Measurements from ENCODE around the gene EYS. TPM values are rescaled to one million over a fixed set of nuclear protein-coding genes. Genes with fewer than 3 reads are reported as not detected.

The EYS gene
- total RNA-seq, 1 experiment from 2014 or later, result not detected

GRCh38 chr6:65469650-65470049 lies 237.4 kb downstream of the EYS start:
- Mint-ChIP-seq H3K4me1 (no peaks in the 10 kb centered on the region), H3K27ac (no peak overlapping the region), H3K27me3 (ENCODE audit: low read depth) (no peaks in the 10 kb centered on the region), H3K36me3 (ENCODE audit: insufficient read depth in 1 of 3, low read depth in 3 of 3) (no peaks in the 10 kb centered on the region; a peak in 1 of 7 replicates), H3K9me3 (no peaks in the 10 kb centered on the region), H3K4me3 (no peak overlapping the region)
- Histone ChIP-seq H3K56ac (ENCODE audit: insufficient read length, low read depth, low read length) (no peak overlapping the region), H3K4ac (ENCODE audit: low read depth, low read length) (no peak overlapping the region), H4K20me1 (ENCODE audit: control insufficient read depth, insufficient read depth, insufficient read length) (no peaks in the 10 kb centered on the region), H3K18ac (ENCODE audit: insufficient read length, low read depth, low read length) (no peak overlapping the region), H3K79me2 (ENCODE audit: insufficient read depth, low read length) (no peaks in the 10 kb centered on the region), H2BK12ac (ENCODE audit: insufficient read length, low read depth, low read length) (no peak overlapping the region), H3K14ac (ENCODE audit: insufficient read depth, low read length) (no peak overlapping the region), H2BK5ac (ENCODE audit: insufficient read length, low read length) (no peak overlapping the region), H3K27me3 (ENCODE audit: insufficient read depth, low read length) (no peaks in the 10 kb centered on the region), H3K23me2 (ENCODE audit: insufficient read length, low read depth, low read length, poor library complexity, severe bottlenecking) (no peaks in the 10 kb centered on the region), H2BK120ac (ENCODE audit: low read depth, low read length, poor library complexity, severe bottlenecking) (no peak overlapping the region), H3K79me1 (ENCODE audit: insufficient read depth, low read depth, low read length, poor library complexity, severe bottlenecking) (no peaks in the 10 kb centered on the region), H2AFZ (ENCODE audit: low read length) (no peak overlapping the region), H4K8ac (replicated peaks; ENCODE audit: insufficient read length, low read depth, low read length) (no peak overlapping the region), H3K27ac (ENCODE audit: insufficient read length, low read depth, low read length) (no peak overlapping the region), H3K4me1 (ENCODE audit: insufficient read depth, low read length) (no peaks in the 10 kb centered on the region), H3K4me2 (ENCODE audit: insufficient read depth, insufficient read length, low read length) (no peak overlapping the region), H3K23ac (ENCODE audit: insufficient read length, low read depth, low read length) (no peak overlapping the region), H3K9ac (ENCODE audit: extremely low read depth, insufficient read length, low read length) (no peak overlapping the region), H2BK15ac (ENCODE audit: low read depth, low read length) (no peak overlapping the region), H3T11ph (ENCODE audit: low read length) (no peak overlapping the region), H3K9me3 (ENCODE audit: control insufficient read depth, low read depth, low read length) (no peaks in the 10 kb centered on the region), H4K5ac (ENCODE audit: insufficient read length, low read depth, low read length) (no peak overlapping the region), H2BK20ac (ENCODE audit: low read depth, low read length, poor library complexity, severe bottlenecking) (no peak overlapping the region), H4K91ac (ENCODE audit: insufficient read length, low read depth, low read length) (no peak overlapping the region), H2AK5ac (ENCODE audit: insufficient read length, low read length) (no peak overlapping the region)
- DNase-seq, result no peak
- TF ChIP-seq CTCF (conservative IDR thresholded peaks at IDR 0.05), result no peak
